Measurements from ENCODE around the gene MDGA2.

Gene MDGA2

GRCh38 chr14:46999661-47000060 is 675.7 kb downstream of the MDGA2 start:
- in situ Hi-C loops (cut with MboI; ENCODE audit: low pct_unique_long_range_greater_than_20kb, low sequenced_read_pairs, unreplicated experiment), result no loop called here
- DNase-seq (ENCODE audit: low spot score), result no peak
- TF ChIP-seq, protein P1, sequence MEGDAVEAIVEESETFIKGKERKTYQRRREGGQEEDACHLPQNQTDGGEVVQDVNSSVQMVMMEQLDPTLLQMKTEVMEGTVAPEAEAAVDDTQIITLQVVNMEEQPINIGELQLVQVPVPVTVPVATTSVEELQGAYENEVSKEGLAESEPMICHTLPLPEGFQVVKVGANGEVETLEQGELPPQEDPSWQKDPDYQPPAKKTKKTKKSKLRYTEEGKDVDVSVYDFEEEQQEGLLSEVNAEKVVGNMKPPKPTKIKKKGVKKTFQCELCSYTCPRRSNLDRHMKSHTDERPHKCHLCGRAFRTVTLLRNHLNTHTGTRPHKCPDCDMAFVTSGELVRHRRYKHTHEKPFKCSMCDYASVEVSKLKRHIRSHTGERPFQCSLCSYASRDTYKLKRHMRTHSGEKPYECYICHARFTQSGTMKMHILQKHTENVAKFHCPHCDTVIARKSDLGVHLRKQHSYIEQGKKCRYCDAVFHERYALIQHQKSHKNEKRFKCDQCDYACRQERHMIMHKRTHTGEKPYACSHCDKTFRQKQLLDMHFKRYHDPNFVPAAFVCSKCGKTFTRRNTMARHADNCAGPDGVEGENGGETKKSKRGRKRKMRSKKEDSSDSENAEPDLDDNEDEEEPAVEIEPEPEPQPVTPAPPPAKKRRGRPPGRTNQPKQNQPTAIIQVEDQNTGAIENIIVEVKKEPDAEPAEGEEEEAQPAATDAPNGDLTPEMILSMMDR (IDR thresholded peaks at IDR 0.05; ENCODE audit: extremely low read depth, insufficient read depth, missing control alignments), result no peak

DNA sequence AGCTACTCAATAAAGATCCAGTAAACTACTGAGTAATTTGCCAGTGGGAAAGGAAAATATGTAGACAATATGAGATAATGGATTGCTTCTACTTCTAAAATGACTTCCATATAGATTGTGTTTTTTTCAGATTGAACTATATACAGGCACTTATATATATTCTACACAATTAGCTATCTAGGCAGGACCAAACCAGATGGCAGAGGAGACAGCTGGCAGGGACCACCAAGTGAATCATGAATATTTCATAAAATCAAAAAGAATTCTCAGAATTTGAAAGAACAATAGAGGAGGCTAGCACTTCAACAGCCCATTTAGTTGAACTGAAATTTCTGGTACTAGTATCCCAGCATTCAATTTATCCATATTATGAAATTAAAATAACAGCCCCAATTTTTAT is 685.8 kb downstream of the MDGA2 start:
- no peak for DNase-seq (ENCODE audit: low spot score)
- in situ Hi-C loops (cut with MboI; ENCODE audit: low pct_unique_long_range_greater_than_20kb, low sequenced_read_pairs, unreplicated experiment), result no loop called here
- TF ChIP-seq, protein P1 (IDR thresholded peaks at IDR 0.05; ENCODE audit: extremely low read depth, insufficient read depth, missing control alignments), result no peak

GRCh38 chr14:46988312-46988711 is 687.1 kb downstream of the MDGA2 start:
- in situ Hi-C loops (cut with MboI; ENCODE audit: low pct_unique_long_range_greater_than_20kb, low sequenced_read_pairs, unreplicated experiment), result no loop called here
- no peak for DNase-seq (ENCODE audit: low spot score)
- TF ChIP-seq, protein P1 (IDR thresholded peaks at IDR 0.05; ENCODE audit: extremely low read depth, insufficient read depth, missing control alignments), result no peak

GRCh38 chr14:46985529-46986380 is 689.6 kb downstream of the MDGA2 start:
- no peak for DNase-seq (ENCODE audit: low spot score)
- TF ChIP-seq, protein P1 (IDR thresholded peaks at IDR 0.05; ENCODE audit: extremely low read depth, insufficient read depth, missing control alignments), result no peak
- in situ Hi-C loops (cut with MboI; ENCODE audit: low pct_unique_long_range_greater_than_20kb, low sequenced_read_pairs, unreplicated experiment), result no loop called here

- TF ChIP-seq, protein P1 (IDR thresholded peaks at IDR 0.05; ENCODE audit: extremely low read depth, insufficient read depth, missing control alignments), result no peak
- in situ Hi-C loops (cut with MboI; ENCODE audit: low pct_unique_long_range_greater_than_20kb, low sequenced_read_pairs, unreplicated experiment), result no loop called here
- DNase-seq (ENCODE audit: low spot score), result no peak
Measured at GRCh38 chr14:46973295-46973694, 702.1 kb downstream of the MDGA2 start.

DNA sequence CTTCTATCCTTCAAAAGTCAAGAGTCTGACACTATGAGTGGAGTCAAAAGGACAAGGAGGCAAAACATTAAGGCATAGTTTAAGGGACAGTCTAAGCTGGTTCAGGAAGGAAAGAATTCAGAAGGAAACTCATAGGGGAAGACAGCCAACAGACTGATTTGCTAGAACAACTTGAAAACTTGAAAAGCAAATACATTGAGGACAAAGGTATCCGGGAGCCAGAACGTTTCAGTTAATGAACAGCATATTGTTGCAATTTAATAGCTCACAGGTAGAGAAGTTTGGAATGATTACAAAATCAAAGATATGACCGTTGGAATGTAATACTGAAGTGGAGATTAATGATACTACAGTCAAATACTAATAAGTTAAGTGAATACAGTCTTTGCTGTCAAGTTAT is 711.0 kb downstream of the MDGA2 start:
- TF ChIP-seq, protein P1 (IDR thresholded peaks at IDR 0.05; ENCODE audit: extremely low read depth, insufficient read depth, missing control alignments), result no peak
- in situ Hi-C loops (cut with MboI; ENCODE audit: low pct_unique_long_range_greater_than_20kb, low sequenced_read_pairs, unreplicated experiment), result no loop called here
- no peak for DNase-seq (ENCODE audit: low spot score)
